ENCODE data around the gene CCDC85B. TPM values are rescaled to one million over a fixed set of nuclear protein-coding genes. Genes with fewer than 3 reads are reported as not detected.
"Not testable (repeated sequence)": the region's sequence is repeated elsewhere in the genome, so short reads cannot be mapped to it uniquely, and the experiment has no call there.

CCDC85B gene
- total RNA-seq, 1 donor from 2014 or later = 70.8 TPM

- intact Hi-C loops (cut with micrococcal nuclease) = loop anchor here (1.0 to 2.0 kb wide), 7 partner anchors 15 to 273 kb away; partner anchors contain the start of genes BANF1, EIF1AD, MUS81 and PCNX3
- Mint-ChIP-seq H3K27me3 (ENCODE audit: insufficient read depth) (no peaks in the 10 kb centered on the region), H3K9me3 (no peaks in the 10 kb centered on the region), H3K36me3 (ENCODE audit: low read depth) (peaks cover 36% of the 10 kb centered on the region), H3K4me3 (peak within 1 kb of the TSS; percentile 99), H3K4me1 (ENCODE audit: low read depth) (peaks cover 58% of the 10 kb centered on the region), H3K27ac (peak within 1 kb of the TSS; percentile 96)
- peak; percentile 90 for DNase-seq (ENCODE audit: low spot score)
These were observed 2.2 kb upstream of the CCDC85B start, which contains the start of gene FIBP for GRCh38 chr11:65888163-65888814. FIBP (minus strand) TSS chr11:65888471; CDS start chr11:65888418, 53 bp downstream.

- H3K4me1 Mint-ChIP-seq (ENCODE audit: low read depth) = peaks cover 63% of the 10 kb centered on the region
- peak overlapping the region; percentile 86 for H3K27ac Mint-ChIP-seq
- H3K9me3 Mint-ChIP-seq = no peaks in the 10 kb centered on the region
- intact Hi-C loops (cut with micrococcal nuclease) = loop anchor here (5.0 kb wide), 2 partner anchors 161 to 376 kb away; partner anchors contain the start of genes RAB1B and SF3B2
- no peak for DNase-seq (ENCODE audit: low spot score)
- peak overlapping the region; percentile 85 for H3K4me3 Mint-ChIP-seq
- no peaks in the 10 kb centered on the region for H3K27me3 Mint-ChIP-seq (ENCODE audit: insufficient read depth)
- H3K36me3 Mint-ChIP-seq (ENCODE audit: low read depth) = peaks cover 33% of the 10 kb centered on the region
These were observed 1.0 kb downstream of the CCDC85B start for GRCh38 chr11:65891219-65892136.

GRCh38 chr11:65892137-65892540 lies 1.7 kb downstream of the CCDC85B start:
- not testable (repeated sequence) for DNase-seq (ENCODE audit: low spot score); H3K9me3 Mint-ChIP-seq; H3K27me3 Mint-ChIP-seq (ENCODE audit: insufficient read depth)
- peaks cover 32% of the 10 kb centered on the region for H3K36me3 Mint-ChIP-seq (ENCODE audit: low read depth)
- peaks cover 63% of the 10 kb centered on the region for H3K4me1 Mint-ChIP-seq (ENCODE audit: low read depth)
- H3K27ac Mint-ChIP-seq = peak overlapping the region; percentile 86
- intact Hi-C loops (cut with micrococcal nuclease) = loop anchor here (5.0 kb wide), 2 partner anchors 160 to 375 kb away; partner anchors contain the start of genes RAB1B and SF3B2
- H3K4me3 Mint-ChIP-seq = peak overlapping the region; percentile 85

GRCh38 chr11:65892661-65893317 lies 2.3 kb downstream of the CCDC85B start:
- H3K36me3 Mint-ChIP-seq (ENCODE audit: low read depth) = peaks cover 36% of the 10 kb centered on the region
- H3K4me1 Mint-ChIP-seq (ENCODE audit: low read depth) = peaks cover 63% of the 10 kb centered on the region
- H3K9me3 Mint-ChIP-seq = no peaks in the 10 kb centered on the region
- peak overlapping the region; percentile 86 for H3K27ac Mint-ChIP-seq
- H3K4me3 Mint-ChIP-seq = peak overlapping the region; percentile 85
- no peak for DNase-seq (ENCODE audit: low spot score)
- intact Hi-C loops (cut with micrococcal nuclease) = loop anchor here (5.0 kb wide), 2 partner anchors 160 to 375 kb away; partner anchors contain the start of genes RAB1B and SF3B2
- no peaks in the 10 kb centered on the region for H3K27me3 Mint-ChIP-seq (ENCODE audit: insufficient read depth)

- Mint-ChIP-seq H3K27ac (peak overlapping the region; percentile 84), H3K4me3 (peak overlapping the region; percentile 85), H3K27me3 (ENCODE audit: insufficient read depth) (no peaks in the 10 kb centered on the region), H3K4me1 (ENCODE audit: low read depth) (peaks cover 57% of the 10 kb centered on the region), H3K9me3 (no peaks in the 10 kb centered on the region), H3K36me3 (ENCODE audit: low read depth) (peaks cover 34% of the 10 kb centered on the region)
- intact Hi-C loops (cut with micrococcal nuclease) = loop anchor here (5.0 kb wide), 2 partner anchors 158 to 373 kb away; partner anchors contain the start of genes RAB1B and SF3B2
- no peak for DNase-seq (ENCODE audit: low spot score)
These were observed 3.6 kb downstream of the CCDC85B start for GRCh38 chr11:65894034-65894591.

- Mint-ChIP-seq H3K4me3 (peak overlapping the region; percentile 71), H3K36me3 (ENCODE audit: low read depth) (peaks cover 34% of the 10 kb centered on the region), H3K4me1 (ENCODE audit: low read depth) (peaks cover 44% of the 10 kb centered on the region), H3K27ac (peak overlapping the region; percentile 40), H3K9me3 (no peaks in the 10 kb centered on the region), H3K27me3 (ENCODE audit: insufficient read depth) (no peaks in the 10 kb centered on the region)
- DNase-seq (ENCODE audit: low spot score) = no peak
- intact Hi-C loops (cut with micrococcal nuclease) = no loop called here
These were observed 5.1 kb downstream of the CCDC85B start for GRCh38 chr11:65895482-65895981.

- Mint-ChIP-seq H3K4me1 (ENCODE audit: low read depth) (peaks cover 44% of the 10 kb centered on the region), H3K4me3 (no peak overlapping the region), H3K27me3 (ENCODE audit: insufficient read depth) (no peaks in the 10 kb centered on the region), H3K27ac (peak overlapping the region; percentile 43), H3K36me3 (ENCODE audit: low read depth) (peaks cover 34% of the 10 kb centered on the region), H3K9me3 (no peaks in the 10 kb centered on the region)
- intact Hi-C loops (cut with micrococcal nuclease) = no loop called here
- no peak for DNase-seq (ENCODE audit: low spot score)
These were observed 5.8 kb downstream of the CCDC85B start for GRCh38 chr11:65896034-65896999.

- no peaks in the 10 kb centered on the region for H3K27me3 Mint-ChIP-seq (ENCODE audit: insufficient read depth)
- H3K4me3 Mint-ChIP-seq = peak overlapping the region; percentile 67
- no peak overlapping the region for H3K27ac Mint-ChIP-seq
- no peak for DNase-seq (ENCODE audit: low spot score)
- peaks cover 45% of the 10 kb centered on the region for H3K4me1 Mint-ChIP-seq (ENCODE audit: low read depth)
- intact Hi-C loops (cut with micrococcal nuclease) = no loop called here
- H3K9me3 Mint-ChIP-seq = no peaks in the 10 kb centered on the region
- H3K36me3 Mint-ChIP-seq (ENCODE audit: low read depth) = peaks cover 31% of the 10 kb centered on the region
These were observed 6.6 kb downstream of the CCDC85B start for GRCh38 chr11:65897020-65897471.

- H3K27me3 Mint-ChIP-seq (ENCODE audit: insufficient read depth) = peaks cover 4% of the 10 kb centered on the region
- intact Hi-C loops (cut with micrococcal nuclease) = no loop called here
- H3K9me3 Mint-ChIP-seq = no peaks in the 10 kb centered on the region
- DNase-seq (ENCODE audit: low spot score) = no peak
- peak overlapping the region; percentile 82 for H3K27ac Mint-ChIP-seq
- peaks cover 33% of the 10 kb centered on the region for H3K4me1 Mint-ChIP-seq (ENCODE audit: low read depth)
- peaks cover 23% of the 10 kb centered on the region for H3K36me3 Mint-ChIP-seq (ENCODE audit: low read depth)
- H3K4me3 Mint-ChIP-seq = peak overlapping the region; percentile 84
These were observed 8.3 kb downstream of the CCDC85B start for GRCh38 chr11:65898656-65899355.

GRCh38 chr11:65899356-65900124 lies 9.1 kb downstream of the CCDC85B start:
- peak; percentile 57 for DNase-seq (ENCODE audit: low spot score)
- intact Hi-C loops (cut with micrococcal nuclease) = loop anchor here (1.0 to 2.0 kb wide), 6 partner anchors 9 to 103 kb away; partner anchors contain the start of genes BANF1, C11orf68, CCDC85B and CFL1
- H3K27me3 Mint-ChIP-seq (ENCODE audit: insufficient read depth) = peaks cover 8% of the 10 kb centered on the region
- peaks cover 20% of the 10 kb centered on the region for H3K36me3 Mint-ChIP-seq (ENCODE audit: low read depth)
- H3K9me3 Mint-ChIP-seq = no peaks in the 10 kb centered on the region
- peak overlapping the region; percentile 58 for H3K27ac Mint-ChIP-seq
- peak overlapping the region; percentile 82 for H3K4me3 Mint-ChIP-seq
- H3K4me1 Mint-ChIP-seq (ENCODE audit: low read depth) = peaks cover 26% of the 10 kb centered on the region

Data from activated T-helper 1 cell treated with anti-CD3 and anti-CD28 coated beads, Interleukin-12 subunit alpha, Interleukin-12 subunit beta, Interleukin-2, Interleukin-4 antibody, amounts not matched to agents 30 ng/mL and 10 ng/mL and 1 ng/mL, durations not matched to agents 14 hours and 24 hours and 36 hours (primary cell).